Breast epithelium (tissue), 4 donors: ENCODE measurements around the gene KLK10. TPM values are rescaled to one million over a fixed set of nuclear protein-coding genes. Genes with fewer than 3 reads are reported as not detected.

Experiments used
- DNase-seq, 2 donors: peaks; one replicate each; pipeline ENCODE4 v3.0.0-alpha.2; 2019; ENCODE audit warnings: low spot score in 2 of 2
- H3K27ac ChIP-seq, 2 donors: fragments of 200-600 bp; sonication (generic) in 1 of 2; one replicate each; pipeline ENCODE4 v1.5.1; 2016 to 2019; ENCODE audit warnings: mild to moderate bottlenecking in 1 of 2
- H3K27me3 ChIP-seq, 2 donors: fragments of 200-600 bp; sonication (generic) in 1 of 2; one replicate each; pipeline versions ENCODE4 v1.5.1 to v1.6.0; 2017 to 2019; ENCODE audit warnings: control low read depth in 1 of 2, mild to moderate bottlenecking in 1 of 2
- H3K36me3 ChIP-seq: fragments of 200-600 bp; one replicate; pipeline ENCODE4 v1.5.1; 2019
- H3K4me1 ChIP-seq, 2 donors: fragments of 200-600 bp; sonication (generic); one replicate each; pipeline ENCODE4 v1.5.1; 2016 to 2019; ENCODE audit warnings: control low read depth in 1 of 2
- H3K4me3 ChIP-seq, 3 donors: fragments of 200-600 bp; sonication (generic); 1 replicate in 2 of 3; 2 replicates in 1 of 3; pipeline ENCODE4 v1.5.1; 2016 to 2019; ENCODE audit warnings: mild to moderate bottlenecking in 3 of 3, moderate library complexity in 2 of 3
- H3K9me3 ChIP-seq, 2 donors: fragments of 200-600 bp; sonication (generic) in 1 of 2; one replicate each; pipeline ENCODE4 v1.5.1; 2016 to 2019; ENCODE audit warnings: control low read depth in 1 of 2
- POLR2A ChIP-seq: fragments of 450-650 bp; IDR thresholded peaks from one replicate; pipeline ENCODE4 v1.6.1; 2016; ENCODE audit warnings: antibody characterized with exemption, mild to moderate bottlenecking, moderate library complexity
- POLR2AphosphoS5 ChIP-seq, 3 donors: sonication (generic); formaldehyde crosslinking; IDR thresholded peaks; one replicate each; pipeline ENCODE4 v1.6.1; 2017; ENCODE audit warnings: antibody characterized with exemption in 3 of 3
- intact Hi-C: fragments of 100-400 bp; cut with DNase I; formaldehyde crosslinking; loops from one replicate; pipeline ENCODE4 v1.15.1; 2023; ENCODE audit warnings: low total_unique reads
- total RNA-seq, 3 donors: library from RNA; depleted of rRNA; stranded (reverse); fragments of >200 nt; gene quantifications; one replicate each; pipeline ENCODE4 v1.1.0, GENCODE V29; 2016
- TF ChIP-seq, protein P1 (sequence below), 3 donors: fragments of 450-650 bp; IDR thresholded peaks; one replicate each; pipeline ENCODE4 v1.5.1; 2016 to 2017; ENCODE audit warnings: antibody characterized with exemption in 3 of 3, mild to moderate bottlenecking in 3 of 3, moderate library complexity in 3 of 3

KLK10 gene
- total RNA-seq, 3 donors from 2014 or later = 3.3 to 13.9 TPM; not detected in 1

DNA sequence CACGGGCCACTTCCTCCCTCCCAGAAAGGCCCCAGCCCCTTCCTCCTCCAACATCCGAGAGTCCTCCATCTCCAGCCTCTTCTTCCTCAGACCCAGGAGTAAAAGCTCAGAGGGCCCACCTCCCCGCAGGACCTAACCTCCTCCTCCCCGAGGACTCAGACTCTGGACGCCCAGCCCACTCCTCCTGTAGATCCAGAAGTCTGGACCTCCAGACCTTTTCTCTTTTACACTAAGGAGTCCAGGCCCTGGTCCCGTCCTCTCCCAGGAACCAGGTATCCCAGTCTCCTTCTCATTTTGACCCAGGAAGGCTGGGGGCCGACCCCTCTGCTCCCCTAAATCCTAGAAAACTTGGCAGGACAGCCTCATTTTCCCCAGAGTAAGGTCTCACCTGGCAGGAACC lies 16.2 kb downstream of the KLK10 start:
- intact Hi-C loops = no loop called here
- DNase-seq = no peak
- H3K27ac ChIP-seq = peak overlapping the region in 1 of 2 donors; percentile 87
- peaks cover 0 to 3% of the 10 kb centered on the region in 2 donors for H3K4me1 ChIP-seq
- TF ChIP-seq POLR2AphosphoS5 (IDR thresholded peaks at IDR 0.05) (no peak), POLR2A (no peak)
- TF ChIP-seq, protein P1, sequence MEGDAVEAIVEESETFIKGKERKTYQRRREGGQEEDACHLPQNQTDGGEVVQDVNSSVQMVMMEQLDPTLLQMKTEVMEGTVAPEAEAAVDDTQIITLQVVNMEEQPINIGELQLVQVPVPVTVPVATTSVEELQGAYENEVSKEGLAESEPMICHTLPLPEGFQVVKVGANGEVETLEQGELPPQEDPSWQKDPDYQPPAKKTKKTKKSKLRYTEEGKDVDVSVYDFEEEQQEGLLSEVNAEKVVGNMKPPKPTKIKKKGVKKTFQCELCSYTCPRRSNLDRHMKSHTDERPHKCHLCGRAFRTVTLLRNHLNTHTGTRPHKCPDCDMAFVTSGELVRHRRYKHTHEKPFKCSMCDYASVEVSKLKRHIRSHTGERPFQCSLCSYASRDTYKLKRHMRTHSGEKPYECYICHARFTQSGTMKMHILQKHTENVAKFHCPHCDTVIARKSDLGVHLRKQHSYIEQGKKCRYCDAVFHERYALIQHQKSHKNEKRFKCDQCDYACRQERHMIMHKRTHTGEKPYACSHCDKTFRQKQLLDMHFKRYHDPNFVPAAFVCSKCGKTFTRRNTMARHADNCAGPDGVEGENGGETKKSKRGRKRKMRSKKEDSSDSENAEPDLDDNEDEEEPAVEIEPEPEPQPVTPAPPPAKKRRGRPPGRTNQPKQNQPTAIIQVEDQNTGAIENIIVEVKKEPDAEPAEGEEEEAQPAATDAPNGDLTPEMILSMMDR (IDR thresholded peaks at IDR 0.05) = no peak
- no peaks in the 10 kb centered on the region for H3K36me3 ChIP-seq
- peaks cover 0 to 12% of the 10 kb centered on the region in 2 donors for H3K27me3 ChIP-seq
- H3K4me3 ChIP-seq = no peak overlapping the region
- no peaks in the 10 kb centered on the region for H3K9me3 ChIP-seq

- no peaks in the 10 kb centered on the region for H3K36me3 ChIP-seq
- DNase-seq = peak in 1 of 2 donors; percentile 92
- intact Hi-C loops = no loop called here
- H3K9me3 ChIP-seq = no peaks in the 10 kb centered on the region
- H3K27ac ChIP-seq = peak overlapping the region; percentile 71 to 87
- peaks cover 0 to 12% of the 10 kb centered on the region in 2 donors for H3K27me3 ChIP-seq
- TF ChIP-seq, protein P1 (IDR thresholded peaks at IDR 0.05) = no peak
- peak in 1 of 3 donors; percentile 77 for TF ChIP-seq POLR2AphosphoS5 (IDR thresholded peaks at IDR 0.05)
- TF ChIP-seq POLR2A = no peak
- peaks cover 0 to 3% of the 10 kb centered on the region in 2 donors for H3K4me1 ChIP-seq
- peak overlapping the region in 2 of 3 donors; percentile 52 to 63 for H3K4me3 ChIP-seq
Observed at GRCh38 chr19:51002542-51003311, 16.8 kb downstream of the KLK10 start.

GRCh38 chr19:51002089-51002532 lies 17.4 kb downstream of the KLK10 start:
- DNase-seq = no peak

GRCh38 chr19:51001515-51001914 lies 18.0 kb downstream of the KLK10 start, which contains the start of gene KLK8:
KLK8 (minus strand) TSS chr19:51001604; CDS start chr19:51001167, 437 bp downstream.
- Histone ChIP-seq H3K4me3 (peak within 1 kb of the TSS in 2 of 3 donors; percentile 52 to 63), H3K27me3 (peaks cover 0 to 12% of the 10 kb centered on the region in 2 donors), H3K27ac (peak within 1 kb of the TSS; percentile 71 to 87), H3K4me1 (peaks cover 0 to 3% of the 10 kb centered on the region in 2 donors), H3K36me3 (no peaks in the 10 kb centered on the region), H3K9me3 (no peaks in the 10 kb centered on the region)
- peak in 1 of 2 donors; percentile 60 for DNase-seq
- TF ChIP-seq, protein P1 (IDR thresholded peaks at IDR 0.05) = no peak
- no peak for TF ChIP-seq POLR2A
- no peak for TF ChIP-seq POLR2AphosphoS5 (IDR thresholded peaks at IDR 0.05)
- intact Hi-C loops = no loop called here

More at GRCh38 chr19:51002089-51002532, 17.4 kb downstream of the KLK10 start:
- peak overlapping the region in 2 of 3 donors; percentile 52 to 63 for H3K4me3 ChIP-seq
- H3K27me3 ChIP-seq = peaks cover 0 to 12% of the 10 kb centered on the region in 2 donors
- TF ChIP-seq, protein P1 (IDR thresholded peaks at IDR 0.05) = no peak
- no peak for TF ChIP-seq POLR2AphosphoS5 (IDR thresholded peaks at IDR 0.05)
- no peaks in the 10 kb centered on the region for H3K9me3 ChIP-seq
- peak overlapping the region; percentile 71 to 87 for H3K27ac ChIP-seq
- peaks cover 0 to 3% of the 10 kb centered on the region in 2 donors for H3K4me1 ChIP-seq
- no peaks in the 10 kb centered on the region for H3K36me3 ChIP-seq
- intact Hi-C loops = no loop called here

GRCh38 chr19:51000981-51001380 lies 18.5 kb downstream of the KLK10 start:
- DNase-seq = peak in 1 of 2 donors; percentile 70
- intact Hi-C loops = no loop called here
- peaks cover 0 to 12% of the 10 kb centered on the region in 2 donors for H3K27me3 ChIP-seq
- peaks cover 0 to 3% of the 10 kb centered on the region in 2 donors for H3K4me1 ChIP-seq
- H3K36me3 ChIP-seq = no peaks in the 10 kb centered on the region
- peak overlapping the region in 2 of 3 donors; percentile 52 to 63 for H3K4me3 ChIP-seq
- peak overlapping the region; percentile 71 to 87 for H3K27ac ChIP-seq
- TF ChIP-seq, protein P1 (IDR thresholded peaks at IDR 0.05) = no peak
- TF ChIP-seq POLR2AphosphoS5 (IDR thresholded peaks at IDR 0.05) (no peak), POLR2A (no peak)
- H3K9me3 ChIP-seq = no peaks in the 10 kb centered on the region
